ENCODE measurements around the gene HEY2.

- TF ChIP-seq CTCF (IDR thresholded peaks at IDR 0.05) (no peak), POLR2A (IDR thresholded peaks at IDR 0.05) (no peak)
Measured at GRCh38 chr6:125739364-125739763, 10.1 kb upstream of the HEY2 start.

All from thyroid gland (tissue), 4 donors.